ENCODE results near the gene PTPRD. TPM values are rescaled to one million over a fixed set of nuclear protein-coding genes. Genes with fewer than 3 reads are reported as not detected.

The PTPRD gene
- total RNA-seq, 1 donor from 2014 or later, result 0.05 TPM

DNA sequence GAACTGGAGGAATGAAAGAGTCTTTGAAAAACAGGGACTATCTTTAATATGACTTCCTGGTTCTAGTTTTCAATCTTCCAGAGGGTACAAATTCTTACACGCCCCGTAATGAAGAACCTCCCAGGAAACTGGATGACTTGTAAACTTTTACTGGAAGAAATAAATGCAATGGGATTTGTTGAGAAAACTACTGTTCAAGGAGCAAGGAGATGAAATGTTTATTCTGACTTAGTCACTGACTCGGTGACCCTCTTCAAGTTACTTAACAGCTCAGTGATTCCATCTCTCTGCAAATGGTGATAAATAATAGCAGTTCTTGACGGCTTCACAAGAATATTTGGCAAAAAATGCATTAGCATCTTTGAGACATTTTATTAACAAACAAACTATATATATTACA lies 858.6 kb downstream of the PTPRD start:
- Mint-ChIP-seq H3K4me1 (ENCODE audit: low read depth) (no peaks in the 10 kb centered on the region), H3K36me3 (ENCODE audit: low read depth) (no peaks in the 10 kb centered on the region), H3K27me3 (ENCODE audit: insufficient read depth) (no peaks in the 10 kb centered on the region), H3K27ac (no peak overlapping the region), H3K4me3 (no peak overlapping the region), H3K9me3 (no peaks in the 10 kb centered on the region)
- intact Hi-C loops (cut with micrococcal nuclease), result no loop called here
- DNase-seq (ENCODE audit: low spot score), result no peak

DNA sequence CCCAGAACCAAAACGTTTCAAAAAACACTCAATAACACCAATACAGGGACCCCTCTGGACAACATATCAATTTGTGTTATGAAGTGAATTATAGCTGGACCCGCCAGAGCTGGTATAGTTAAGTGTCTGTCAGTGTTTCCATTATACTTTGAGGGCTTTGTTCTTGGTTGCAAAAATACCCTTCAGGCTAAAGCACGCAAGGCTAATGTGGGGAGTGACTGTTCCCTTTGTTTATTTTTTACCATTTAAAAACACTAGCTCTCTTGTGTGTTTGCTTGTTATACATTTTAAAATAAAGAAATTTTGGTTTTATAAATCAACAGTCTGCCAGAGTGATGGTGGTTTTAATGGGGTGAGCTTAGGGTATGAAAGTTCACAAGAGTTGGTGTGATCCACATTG lies 859.5 kb downstream of the PTPRD start:
- Mint-ChIP-seq H3K27ac (no peak overlapping the region), H3K4me1 (ENCODE audit: low read depth) (no peaks in the 10 kb centered on the region), H3K4me3 (no peak overlapping the region), H3K36me3 (ENCODE audit: low read depth) (no peaks in the 10 kb centered on the region), H3K9me3 (no peaks in the 10 kb centered on the region), H3K27me3 (ENCODE audit: insufficient read depth) (no peaks in the 10 kb centered on the region)
- intact Hi-C loops (cut with micrococcal nuclease), result no loop called here
- no peak for DNase-seq (ENCODE audit: low spot score)

DNA sequence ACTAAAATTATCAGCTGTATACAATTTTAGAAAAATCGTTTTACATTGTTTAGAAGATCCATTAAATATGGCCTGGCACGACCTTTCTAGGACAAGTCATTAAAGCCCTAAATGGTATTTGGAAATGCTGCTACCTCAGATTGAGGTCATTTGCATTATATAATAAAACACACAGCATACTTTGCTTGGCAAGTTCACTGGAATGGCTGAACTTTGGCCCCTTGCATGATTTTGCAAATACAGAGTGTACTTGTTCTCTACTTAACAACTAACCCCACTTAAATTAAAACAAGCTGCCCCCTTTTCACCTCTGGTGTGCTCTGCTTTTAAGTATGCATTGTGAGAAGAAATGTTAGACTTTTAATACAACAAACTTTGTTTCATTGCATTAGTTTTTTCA lies 860.1 kb downstream of the PTPRD start:
- Mint-ChIP-seq H3K27me3 (ENCODE audit: insufficient read depth) (no peaks in the 10 kb centered on the region), H3K36me3 (ENCODE audit: low read depth) (no peaks in the 10 kb centered on the region), H3K4me1 (ENCODE audit: low read depth) (no peaks in the 10 kb centered on the region), H3K27ac (no peak overlapping the region), H3K9me3 (no peaks in the 10 kb centered on the region), H3K4me3 (no peak overlapping the region)
- intact Hi-C loops (cut with micrococcal nuclease), result no loop called here
- no peak for DNase-seq (ENCODE audit: low spot score)

DNA sequence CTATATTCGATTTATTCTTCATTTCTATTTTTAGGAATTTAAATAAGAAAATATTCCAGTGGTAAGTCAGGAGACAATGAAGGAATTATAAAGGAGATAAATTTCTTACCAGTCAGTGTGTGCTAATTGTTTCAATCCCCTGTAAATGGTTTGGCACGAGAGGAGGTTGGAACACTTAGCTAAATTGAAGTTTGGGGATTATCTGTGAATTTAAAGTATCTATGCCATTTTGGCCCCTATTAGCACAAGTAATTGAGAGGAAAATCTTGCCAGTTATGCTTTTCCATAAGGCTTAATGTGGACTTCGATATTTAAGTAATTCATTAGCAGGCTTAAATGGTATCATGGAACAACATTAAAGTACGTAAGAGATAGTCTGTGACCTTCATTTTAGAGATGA lies 860.8 kb downstream of the PTPRD start:
- H3K4me3 Mint-ChIP-seq, result no peak overlapping the region

DNA sequence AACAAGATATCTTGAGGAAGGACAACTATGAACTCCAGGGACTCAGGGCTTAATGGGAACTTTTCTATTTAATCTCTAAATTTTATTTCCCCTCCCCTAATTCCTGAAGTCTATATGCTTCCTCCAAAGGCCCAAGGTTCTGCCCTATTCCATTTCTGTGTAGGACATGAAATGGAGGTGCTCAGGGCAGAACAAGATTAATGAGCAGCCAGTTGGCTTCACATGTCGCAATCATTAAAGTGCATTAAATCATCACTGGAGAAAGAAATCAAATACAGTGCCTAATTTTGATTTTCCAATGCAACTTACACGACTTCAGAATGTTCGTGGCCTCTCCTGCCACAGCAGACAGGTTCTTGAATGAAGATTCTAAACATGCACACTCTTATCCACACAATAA lies 862.1 kb downstream of the PTPRD start:
- no peak for DNase-seq (ENCODE audit: low spot score)
- intact Hi-C loops (cut with micrococcal nuclease), result no loop called here
- no peaks in the 10 kb centered on the region for H3K36me3 Mint-ChIP-seq (ENCODE audit: low read depth)
- no peak overlapping the region for H3K27ac Mint-ChIP-seq
- H3K4me3 Mint-ChIP-seq, result no peak overlapping the region
- H3K9me3 Mint-ChIP-seq, result no peaks in the 10 kb centered on the region
- H3K4me1 Mint-ChIP-seq (ENCODE audit: low read depth), result no peaks in the 10 kb centered on the region
- H3K27me3 Mint-ChIP-seq (ENCODE audit: insufficient read depth), result no peaks in the 10 kb centered on the region

More for the DNA sequence above, 860.8 kb downstream of the PTPRD start:
- no peaks in the 10 kb centered on the region for H3K27me3 Mint-ChIP-seq (ENCODE audit: insufficient read depth)
- no peaks in the 10 kb centered on the region for H3K36me3 Mint-ChIP-seq (ENCODE audit: low read depth)
- no peak overlapping the region for H3K27ac Mint-ChIP-seq
- H3K4me1 Mint-ChIP-seq (ENCODE audit: low read depth), result no peaks in the 10 kb centered on the region
- intact Hi-C loops (cut with micrococcal nuclease), result no loop called here
- H3K9me3 Mint-ChIP-seq, result no peaks in the 10 kb centered on the region
- no peak for DNase-seq (ENCODE audit: low spot score)

DNA sequence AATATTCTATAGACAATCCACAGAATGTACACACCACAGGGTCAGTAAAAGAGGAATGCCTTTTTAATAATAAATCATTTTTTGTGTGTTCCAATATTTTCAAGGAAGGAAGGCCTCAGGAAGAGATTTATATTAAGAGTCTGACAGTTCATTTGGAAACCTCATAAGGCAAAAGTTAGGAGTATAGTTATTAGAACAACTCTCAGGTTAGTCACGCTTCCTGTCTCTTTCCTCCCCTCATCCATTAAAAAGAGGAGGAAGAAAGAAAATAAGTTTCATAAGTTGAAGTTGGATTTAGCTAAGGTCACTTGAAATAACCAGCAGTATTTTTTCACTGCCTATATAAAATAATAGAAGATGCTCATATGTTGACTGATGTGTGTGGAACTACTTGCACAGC lies 863.2 kb downstream of the PTPRD start:
- no peaks in the 10 kb centered on the region for H3K9me3 Mint-ChIP-seq
- intact Hi-C loops (cut with micrococcal nuclease), result no loop called here
- DNase-seq (ENCODE audit: low spot score), result no peak
- H3K4me1 Mint-ChIP-seq (ENCODE audit: low read depth), result no peaks in the 10 kb centered on the region
- no peak overlapping the region for H3K4me3 Mint-ChIP-seq
- H3K36me3 Mint-ChIP-seq (ENCODE audit: low read depth), result no peaks in the 10 kb centered on the region
- H3K27me3 Mint-ChIP-seq (ENCODE audit: insufficient read depth), result no peaks in the 10 kb centered on the region
- H3K27ac Mint-ChIP-seq, result no peak overlapping the region

DNA sequence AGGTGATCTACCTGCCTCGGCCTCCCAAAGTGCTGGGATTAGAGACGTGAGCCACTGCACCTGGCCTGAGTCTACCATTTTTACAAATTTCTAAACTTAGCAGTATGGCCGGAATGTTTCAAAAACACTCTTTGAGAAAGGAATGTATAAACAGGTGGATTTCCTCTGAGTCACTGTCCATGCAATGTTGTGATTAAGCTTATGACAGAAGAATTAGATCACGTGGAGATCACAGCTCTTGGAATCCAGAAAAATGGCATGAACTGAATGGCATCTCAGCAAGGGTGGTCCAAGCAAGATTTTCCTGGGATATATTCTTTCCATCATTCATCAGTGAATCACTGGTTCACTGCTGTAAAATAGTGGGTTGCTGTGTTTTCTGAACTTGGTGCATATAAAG lies 865.0 kb downstream of the PTPRD start:
- Mint-ChIP-seq H3K27ac (no peak overlapping the region), H3K4me3 (no peak overlapping the region), H3K9me3 (no peaks in the 10 kb centered on the region), H3K27me3 (ENCODE audit: insufficient read depth) (no peaks in the 10 kb centered on the region), H3K36me3 (ENCODE audit: low read depth) (no peaks in the 10 kb centered on the region), H3K4me1 (ENCODE audit: low read depth) (no peaks in the 10 kb centered on the region)
- intact Hi-C loops (cut with micrococcal nuclease), result no loop called here
- DNase-seq (ENCODE audit: low spot score), result no peak

DNA sequence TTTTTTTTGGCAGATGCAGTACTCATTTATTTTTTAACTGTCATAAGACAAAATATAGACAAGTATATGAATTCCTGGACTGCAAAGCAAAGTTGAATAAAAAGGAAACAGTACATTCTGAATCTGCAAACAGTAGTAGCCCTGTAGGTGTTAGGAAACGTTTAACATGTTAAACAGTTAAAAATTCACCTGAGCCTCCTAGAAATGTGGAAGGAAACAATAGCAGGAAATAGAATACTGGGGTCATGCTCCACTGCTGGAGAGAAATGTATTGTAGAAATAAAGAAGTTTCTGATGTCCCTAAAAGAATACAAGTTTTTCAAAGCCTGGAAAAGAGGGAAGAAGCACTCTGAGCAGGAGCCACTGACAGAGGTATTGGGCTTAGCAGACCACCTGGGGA lies 866.0 kb downstream of the PTPRD start:
- no peaks in the 10 kb centered on the region for H3K27me3 Mint-ChIP-seq (ENCODE audit: insufficient read depth)
- peaks cover 4% of the 10 kb centered on the region for H3K9me3 Mint-ChIP-seq
- no peak overlapping the region for H3K27ac Mint-ChIP-seq
- no peak overlapping the region for H3K4me3 Mint-ChIP-seq
- intact Hi-C loops (cut with micrococcal nuclease), result no loop called here
- H3K4me1 Mint-ChIP-seq (ENCODE audit: low read depth), result no peaks in the 10 kb centered on the region
- DNase-seq (ENCODE audit: low spot score), result no peak
- H3K36me3 Mint-ChIP-seq (ENCODE audit: low read depth), result no peaks in the 10 kb centered on the region

DNA sequence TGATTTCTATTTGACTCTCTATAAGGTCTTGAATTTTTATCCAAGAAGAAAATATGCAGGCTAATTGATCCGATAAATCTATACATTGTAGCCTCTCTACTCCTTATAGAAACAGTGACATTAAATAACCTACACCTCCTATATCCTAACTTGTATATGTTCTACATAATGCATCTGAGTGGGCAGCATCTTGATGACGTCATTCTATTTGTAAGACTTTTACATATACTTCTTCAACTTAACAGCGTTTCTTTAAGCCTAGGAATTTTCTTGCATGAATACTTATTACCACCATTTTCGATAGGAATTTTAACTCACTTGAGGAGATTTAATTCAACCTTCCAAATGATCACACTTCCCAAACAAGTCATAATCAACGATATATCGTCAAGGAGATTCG lies 869.0 kb downstream of the PTPRD start:
- no peaks in the 10 kb centered on the region for H3K27me3 Mint-ChIP-seq (ENCODE audit: insufficient read depth)
- intact Hi-C loops (cut with micrococcal nuclease), result no loop called here
- no peak for DNase-seq (ENCODE audit: low spot score)
- H3K4me3 Mint-ChIP-seq, result no peak overlapping the region
- H3K36me3 Mint-ChIP-seq (ENCODE audit: low read depth), result no peaks in the 10 kb centered on the region
- H3K4me1 Mint-ChIP-seq (ENCODE audit: low read depth), result no peaks in the 10 kb centered on the region
- peaks cover 9% of the 10 kb centered on the region for H3K9me3 Mint-ChIP-seq
- no peak overlapping the region for H3K27ac Mint-ChIP-seq

DNA sequence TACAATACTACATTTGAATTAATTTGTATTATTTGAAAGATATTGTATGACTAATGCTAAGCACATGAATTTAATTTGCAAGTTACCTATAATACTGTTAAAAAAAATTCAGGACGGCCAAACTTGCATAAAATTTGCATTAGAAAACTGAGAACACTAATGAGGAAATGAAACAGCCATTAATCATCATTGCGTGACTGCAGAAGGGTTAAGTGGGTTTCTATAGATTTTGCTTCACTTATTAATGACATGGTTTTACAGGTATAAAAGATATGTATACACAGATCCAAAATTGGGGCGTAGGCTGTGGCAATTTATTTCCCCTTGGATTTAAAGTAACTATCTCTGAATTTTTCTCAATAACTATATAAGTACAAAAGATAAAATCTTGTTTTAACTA lies 882.6 kb downstream of the PTPRD start:
- H3K36me3 Mint-ChIP-seq (ENCODE audit: low read depth), result no peaks in the 10 kb centered on the region
- intact Hi-C loops (cut with micrococcal nuclease), result no loop called here
- H3K4me3 Mint-ChIP-seq, result no peak overlapping the region
- DNase-seq (ENCODE audit: low spot score), result no peak
- H3K27me3 Mint-ChIP-seq (ENCODE audit: insufficient read depth), result no peaks in the 10 kb centered on the region
- no peaks in the 10 kb centered on the region for H3K9me3 Mint-ChIP-seq
- no peak overlapping the region for H3K27ac Mint-ChIP-seq
- H3K4me1 Mint-ChIP-seq (ENCODE audit: low read depth), result no peaks in the 10 kb centered on the region

DNA sequence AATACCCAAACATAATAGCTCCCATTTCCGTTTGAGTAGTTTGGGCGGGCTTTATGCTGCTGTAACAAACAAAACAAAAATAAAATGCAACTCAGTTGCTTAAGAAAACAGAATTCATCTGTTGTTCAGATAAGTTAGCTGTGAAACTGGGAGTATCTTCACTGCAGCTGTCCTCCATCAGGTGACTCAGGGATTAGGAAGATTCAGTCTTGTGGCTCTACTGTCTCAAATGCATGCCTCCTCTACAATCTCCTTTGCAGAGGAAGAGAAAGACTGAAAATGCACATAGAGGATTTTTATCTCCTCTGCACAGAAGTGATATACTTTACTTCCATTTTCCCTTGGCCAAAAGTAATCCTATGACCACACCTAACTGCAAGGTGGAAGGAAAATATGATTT lies 883.7 kb downstream of the PTPRD start:
- no peaks in the 10 kb centered on the region for H3K4me1 Mint-ChIP-seq (ENCODE audit: low read depth)
- H3K36me3 Mint-ChIP-seq (ENCODE audit: low read depth), result no peaks in the 10 kb centered on the region
- intact Hi-C loops (cut with micrococcal nuclease), result no loop called here
- H3K4me3 Mint-ChIP-seq, result no peak overlapping the region
- H3K27me3 Mint-ChIP-seq (ENCODE audit: insufficient read depth), result no peaks in the 10 kb centered on the region
- H3K27ac Mint-ChIP-seq, result no peak overlapping the region
- no peak for DNase-seq (ENCODE audit: low spot score)
- H3K9me3 Mint-ChIP-seq, result no peaks in the 10 kb centered on the region

DNA sequence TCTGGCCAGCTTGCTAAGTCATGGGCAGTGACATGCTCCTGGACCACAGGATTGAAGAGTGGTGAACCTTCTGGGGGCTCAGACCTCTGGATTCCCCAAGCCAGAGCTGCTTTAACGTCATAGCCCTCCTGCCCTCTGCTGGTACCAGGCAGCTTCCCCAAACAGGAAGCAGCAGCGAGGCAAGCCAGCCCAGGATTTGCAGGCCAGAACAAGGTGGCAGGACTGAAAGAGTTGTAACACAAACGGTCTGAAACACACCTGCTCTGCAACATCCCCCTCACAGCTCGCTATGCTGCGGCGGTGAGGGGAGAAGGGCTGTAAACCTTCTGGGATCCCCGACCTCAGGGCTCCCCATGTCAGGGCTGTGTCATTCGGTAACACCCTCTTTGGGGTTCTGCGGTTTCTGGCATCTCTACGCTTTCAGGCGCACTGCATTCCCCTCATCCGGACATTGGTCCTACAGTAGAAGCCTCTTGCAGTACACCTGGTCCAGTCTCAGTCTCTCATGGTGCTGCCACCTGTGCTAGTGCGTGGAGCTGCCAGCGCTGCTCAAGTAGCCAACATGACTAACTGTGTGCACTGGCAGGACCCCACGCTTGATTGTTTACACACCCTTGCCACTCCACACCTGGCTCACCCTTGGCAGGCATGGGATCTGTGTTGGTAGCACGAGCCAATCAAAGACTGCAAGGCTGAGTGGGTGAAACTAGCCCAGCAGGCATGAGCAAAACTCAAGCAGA lies 893.3 kb downstream of the PTPRD start:
- peaks cover 15% of the 10 kb centered on the region for H3K9me3 Mint-ChIP-seq
- H3K27ac Mint-ChIP-seq, result no peak overlapping the region
- no peak for DNase-seq (ENCODE audit: low spot score)
- no peaks in the 10 kb centered on the region for H3K4me1 Mint-ChIP-seq (ENCODE audit: low read depth)
- no peaks in the 10 kb centered on the region for H3K36me3 Mint-ChIP-seq (ENCODE audit: low read depth)
- H3K4me3 Mint-ChIP-seq, result no peak overlapping the region
- intact Hi-C loops (cut with micrococcal nuclease), result no loop called here
- H3K27me3 Mint-ChIP-seq (ENCODE audit: insufficient read depth), result no peaks in the 10 kb centered on the region

DNA sequence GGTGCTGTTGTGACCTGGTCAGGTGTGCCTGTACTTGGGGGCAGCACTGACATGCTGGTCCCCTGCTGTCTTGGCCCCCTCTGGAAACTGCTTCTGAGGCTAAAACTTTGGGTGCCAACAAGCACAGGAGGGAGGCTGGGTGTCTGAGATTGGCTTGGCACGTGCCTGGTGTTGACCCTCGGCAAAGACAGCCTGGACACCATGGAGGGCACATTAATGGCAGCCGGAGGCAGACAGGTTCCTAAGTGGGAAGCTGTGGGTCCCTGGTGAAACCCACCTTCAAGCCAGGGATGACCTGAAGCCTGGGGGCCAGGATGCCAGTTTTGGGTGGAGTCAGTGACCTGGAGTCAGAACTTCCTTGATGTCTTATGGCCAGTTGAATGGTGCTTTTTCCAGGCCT lies 894.1 kb downstream of the PTPRD start:
- H3K9me3 Mint-ChIP-seq, result peaks cover 15% of the 10 kb centered on the region
- no peaks in the 10 kb centered on the region for H3K36me3 Mint-ChIP-seq (ENCODE audit: low read depth)
- no peak for DNase-seq (ENCODE audit: low spot score)
- no peak overlapping the region for H3K4me3 Mint-ChIP-seq
- no peak overlapping the region for H3K27ac Mint-ChIP-seq
- intact Hi-C loops (cut with micrococcal nuclease), result no loop called here
- no peaks in the 10 kb centered on the region for H3K27me3 Mint-ChIP-seq (ENCODE audit: insufficient read depth)
- no peaks in the 10 kb centered on the region for H3K4me1 Mint-ChIP-seq (ENCODE audit: low read depth)

DNA sequence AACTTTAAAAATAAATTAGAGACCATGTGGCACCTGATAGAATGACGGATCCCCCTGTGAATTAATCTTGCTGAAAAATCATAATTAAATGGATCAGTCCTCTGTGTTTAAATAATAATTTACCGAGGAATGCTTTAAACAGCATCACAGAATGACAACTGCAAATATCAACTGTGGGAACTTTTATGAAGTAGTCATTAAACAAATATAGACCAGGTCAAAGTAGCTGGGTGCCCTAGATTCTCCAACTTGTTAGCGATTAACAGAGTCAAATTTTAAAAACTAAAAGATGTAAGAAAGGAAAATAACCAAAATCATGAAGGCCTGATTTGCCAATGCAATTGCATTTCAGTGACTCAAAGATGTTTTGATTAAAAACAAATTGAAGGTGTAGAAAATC lies 933.4 kb downstream of the PTPRD start:
- Mint-ChIP-seq H3K4me3 (no peak overlapping the region), H3K9me3 (no peaks in the 10 kb centered on the region), H3K36me3 (ENCODE audit: low read depth) (no peaks in the 10 kb centered on the region), H3K27me3 (ENCODE audit: insufficient read depth) (no peaks in the 10 kb centered on the region), H3K4me1 (ENCODE audit: low read depth) (no peaks in the 10 kb centered on the region), H3K27ac (no peak overlapping the region)
- no peak for DNase-seq (ENCODE audit: low spot score)
- intact Hi-C loops (cut with micrococcal nuclease), result no loop called here
